Renal cortex interstitium (tissue), 11 donors: ENCODE data around the gene FOXC2. TPM values are rescaled to one million over a fixed set of nuclear protein-coding genes. Genes with fewer than 3 reads are reported as not detected.

Source experiments
- DNase-seq, 11 donors: peaks; one replicate each; pipeline ENCODE4 v3.0.0-alpha.2; 2013; ENCODE audit warnings: low read depth in 9 of 11, low spot score in 4 of 11; ENCODE audit errors: extremely low read depth in 1 of 11
- polyA plus RNA-seq, 3 donors: library from polyadenylated mRNA; unstranded; fragments of 120-200 nt; gene quantifications; one replicate each; pipeline ENCODE4 v1.2.1, GENCODE V29; 2013; ENCODE audit not compliant: insufficient read length in 3 of 3

Gene FOXC2
- polyA plus RNA-seq, 3 donors = 43.2 to 56.6 (median 46.3) TPM

DNA sequence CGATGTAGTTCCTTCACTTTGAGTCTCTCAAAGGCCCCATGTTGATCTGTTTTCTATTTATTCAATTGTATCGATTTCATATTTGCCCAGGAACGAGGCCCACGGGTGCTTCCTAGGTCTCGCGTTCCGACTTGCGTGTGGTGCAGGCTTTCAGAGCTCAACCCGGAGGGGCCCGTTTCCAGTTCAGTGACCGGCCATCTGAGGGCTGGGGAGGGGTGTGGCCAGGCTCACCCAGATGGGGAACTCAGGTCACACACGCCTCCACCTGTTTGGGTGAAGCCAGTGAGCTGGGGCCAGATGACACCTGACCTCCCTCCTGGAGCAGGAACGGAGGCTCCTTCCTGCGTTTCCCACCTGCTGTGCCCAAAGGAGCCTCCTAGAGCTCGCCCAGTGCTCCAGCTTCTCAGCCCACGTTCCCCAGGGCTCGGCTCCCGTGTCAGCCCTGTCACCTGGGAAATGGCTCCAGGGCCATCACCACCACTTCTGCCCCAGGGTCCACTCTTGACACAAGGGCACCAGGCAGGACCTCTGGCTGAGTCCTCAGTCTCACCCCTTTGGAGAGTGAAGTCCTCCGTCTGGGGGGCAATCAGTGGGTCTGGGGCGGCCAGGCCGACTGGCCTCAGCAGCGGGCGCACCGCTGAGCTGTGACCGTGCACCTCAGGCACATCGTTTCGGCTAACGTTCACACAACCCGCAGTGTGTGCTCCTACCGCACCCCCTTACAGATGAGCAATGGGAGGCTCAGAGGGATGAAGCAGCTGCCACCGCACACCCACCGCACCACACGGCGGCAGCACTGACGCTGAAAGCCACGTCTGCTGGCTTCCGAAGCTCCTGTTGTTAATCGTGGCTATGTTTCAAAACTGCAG, 38.3 kb upstream of the FOXC2 start:
- no peak for DNase-seq

DNA sequence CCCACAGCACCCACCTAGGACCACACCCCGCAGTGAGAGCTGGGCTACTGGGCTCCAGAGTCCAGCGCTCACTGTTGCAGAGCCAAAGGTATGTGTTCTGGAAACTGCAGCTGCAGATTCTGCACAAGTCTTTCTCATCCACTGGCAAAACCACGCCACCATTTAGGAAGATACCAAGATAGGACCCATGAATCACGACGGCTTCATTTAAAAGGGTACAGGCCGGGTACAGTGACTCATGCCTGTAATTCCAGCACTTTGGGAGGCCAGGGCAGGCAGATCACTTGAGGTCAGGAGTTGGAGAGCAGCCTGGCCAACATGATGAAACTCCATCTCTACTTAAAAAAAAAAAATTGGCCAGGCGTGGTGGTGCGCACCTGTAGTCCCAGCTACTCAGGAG, 37.5 kb upstream of the FOXC2 start:
- DNase-seq = no peak

DNA sequence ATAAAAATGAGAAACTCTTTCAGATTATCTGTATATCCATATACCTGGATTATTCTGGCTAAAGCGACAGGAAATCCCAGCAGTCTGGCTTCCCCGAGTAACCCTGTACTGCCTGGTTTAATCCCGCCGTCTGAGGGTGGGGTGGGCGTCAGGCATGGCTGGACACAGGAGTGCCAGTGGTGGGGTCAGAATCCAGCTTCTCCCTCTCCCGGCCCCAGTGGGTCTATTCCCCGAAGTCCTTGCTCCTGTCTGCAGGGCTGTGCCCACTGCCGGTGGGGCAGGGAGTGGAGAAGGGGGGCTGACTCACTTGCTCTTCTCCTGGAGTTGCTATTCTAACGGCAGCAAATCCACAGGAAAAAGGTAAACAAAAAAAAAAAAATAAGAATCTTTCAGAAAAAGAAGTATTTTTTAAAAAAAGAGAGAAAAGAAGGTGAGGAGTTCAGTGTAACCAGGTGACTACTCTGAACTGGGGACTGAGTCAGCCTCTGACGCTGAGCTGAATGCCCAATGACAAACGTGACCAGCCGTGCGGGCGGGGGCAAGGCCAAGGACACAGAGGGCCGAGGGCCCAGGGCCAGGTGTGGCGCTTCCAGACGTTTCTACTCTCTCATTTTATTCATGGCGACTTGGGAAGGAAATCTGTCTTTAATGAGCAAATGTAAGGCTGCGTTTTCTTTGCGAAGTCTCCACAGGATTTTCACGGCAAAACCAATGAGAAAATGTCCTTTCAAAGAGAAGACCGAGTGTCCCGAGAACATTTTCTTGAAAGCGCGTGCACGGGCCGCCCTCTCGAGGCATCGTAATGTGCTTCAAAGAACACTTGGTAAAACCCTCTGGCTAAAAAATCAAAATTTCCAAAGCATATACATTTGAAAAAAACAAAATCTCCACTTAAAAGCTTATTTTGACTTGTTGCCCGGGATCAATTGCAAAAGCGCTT, 36.1 kb upstream of the FOXC2 start:
- no peak for DNase-seq

DNA sequence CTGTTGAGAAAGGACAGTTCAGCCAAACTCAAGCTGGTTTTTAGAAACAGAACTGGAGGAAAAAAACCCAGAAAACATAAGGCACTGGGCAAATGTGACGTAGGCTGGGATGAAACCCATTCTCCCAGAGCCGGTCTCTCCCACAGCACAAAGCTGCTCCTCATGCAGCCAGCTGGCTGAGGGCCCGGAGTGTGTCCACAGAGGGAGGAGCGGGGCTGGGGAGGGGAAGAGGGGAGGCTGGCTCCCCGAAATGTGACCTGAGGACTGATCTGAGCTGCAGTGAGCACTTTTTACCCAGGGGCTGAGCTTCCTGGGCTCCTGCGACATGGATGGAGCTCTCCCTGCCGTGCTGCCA, 35.5 kb upstream of the FOXC2 start:
- DNase-seq = no peak

DNA sequence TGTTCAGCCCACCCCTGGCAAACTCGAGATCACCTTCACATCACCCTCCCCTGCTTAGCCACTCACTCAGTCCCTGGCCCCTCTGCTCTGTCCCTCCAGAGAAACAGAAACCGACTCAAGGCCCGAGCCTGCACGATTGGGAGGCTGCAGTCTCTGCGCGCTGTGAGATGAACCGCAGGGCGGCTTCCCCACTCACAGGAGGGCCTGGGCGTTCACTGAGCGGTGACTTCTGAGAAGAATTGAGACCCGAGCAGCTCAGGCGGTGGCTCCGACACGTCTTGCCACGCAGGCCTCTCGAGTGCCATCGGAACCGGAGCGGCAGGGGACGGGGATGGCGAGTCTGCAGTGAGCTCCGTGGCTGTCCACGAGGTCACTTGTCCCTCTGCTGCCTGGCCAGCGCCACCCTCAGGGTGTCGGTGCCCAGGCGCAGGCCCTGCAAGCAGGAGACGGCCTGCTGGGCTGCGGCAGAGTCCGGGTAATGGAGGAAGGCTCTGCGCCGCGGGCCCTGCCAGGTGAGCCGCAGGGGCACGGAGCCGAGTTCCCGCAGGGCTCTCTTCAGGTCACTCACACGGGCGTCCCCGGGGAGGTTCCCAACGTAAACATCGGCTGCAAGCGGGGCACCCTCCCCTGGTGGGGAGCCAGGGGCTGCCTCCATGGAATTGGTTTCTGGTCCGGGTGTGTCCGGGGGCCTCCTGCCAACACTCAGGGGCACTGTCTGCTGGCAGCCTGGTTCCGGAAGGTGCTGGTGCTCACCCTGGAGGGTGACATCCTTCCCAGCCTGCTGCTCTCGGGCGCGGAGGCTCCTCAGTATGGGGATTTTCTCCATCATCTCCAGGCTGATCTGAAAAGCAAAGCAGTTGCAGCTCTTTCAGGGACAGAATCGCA, 34.7 kb upstream of the FOXC2 start:
- no peak for DNase-seq

DNA sequence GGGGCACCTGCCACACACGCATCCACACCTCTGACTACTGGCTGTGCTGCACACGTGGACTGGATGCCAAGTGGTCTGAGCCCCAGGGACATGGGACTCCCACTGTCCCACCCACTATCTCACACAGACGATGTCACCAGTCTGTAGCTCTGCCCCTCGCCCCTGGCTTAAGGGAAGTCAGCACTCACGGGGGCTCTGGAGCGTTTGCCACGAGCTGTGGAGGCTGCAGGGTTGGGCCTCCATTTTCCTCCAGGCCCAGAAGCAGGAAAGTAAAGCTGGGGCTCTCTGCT, 34.2 kb upstream of the FOXC2 start:
- no peak for DNase-seq

DNA sequence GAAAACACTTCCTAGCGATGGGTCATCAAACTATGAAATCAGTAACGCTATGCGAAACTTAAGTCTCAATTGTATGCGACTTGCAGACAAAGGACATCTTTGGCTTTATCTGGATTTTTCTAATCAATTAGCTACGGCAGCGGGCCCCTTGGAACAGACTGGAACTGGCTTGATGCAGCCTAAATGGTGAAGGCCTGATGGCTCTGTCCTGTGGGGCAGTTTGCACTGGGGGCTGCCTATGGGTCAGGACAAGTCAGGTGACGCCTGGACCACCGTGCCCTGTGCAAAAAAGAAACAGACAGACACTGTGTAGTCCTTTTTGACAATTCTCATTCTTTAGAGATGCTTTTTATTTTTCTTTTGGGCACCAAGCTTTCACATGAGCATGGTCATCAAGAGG, 33.6 kb upstream of the FOXC2 start:
- DNase-seq = no peak

DNA sequence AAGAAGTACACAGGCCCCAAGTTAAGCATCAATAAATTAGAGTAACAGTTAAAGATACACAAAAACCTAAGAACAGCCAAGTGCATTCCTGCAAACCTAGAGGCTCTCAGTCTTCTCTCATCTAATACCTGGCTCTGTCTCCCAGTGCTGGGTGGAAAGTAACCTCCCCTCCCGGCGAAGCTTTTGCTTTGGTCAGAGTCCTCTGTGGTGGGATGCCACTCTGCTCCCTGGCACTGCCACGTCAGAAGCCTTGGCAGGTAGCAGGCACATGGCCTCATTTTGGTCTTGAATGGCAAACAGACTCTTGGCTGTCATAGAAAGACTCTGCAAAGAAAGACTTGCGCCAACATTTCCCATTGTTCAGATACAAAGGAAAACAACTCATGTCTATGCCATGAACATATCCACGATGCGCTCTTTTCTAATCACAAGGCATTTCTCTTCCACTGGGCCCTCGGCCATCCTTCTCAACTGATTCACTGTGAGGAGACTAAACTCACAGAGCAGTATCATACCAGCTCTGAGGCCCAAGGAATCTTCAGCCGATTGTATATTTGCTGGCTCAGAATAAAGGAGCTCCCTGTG, 32.8 kb upstream of the FOXC2 start:
- DNase-seq = no peak

DNA sequence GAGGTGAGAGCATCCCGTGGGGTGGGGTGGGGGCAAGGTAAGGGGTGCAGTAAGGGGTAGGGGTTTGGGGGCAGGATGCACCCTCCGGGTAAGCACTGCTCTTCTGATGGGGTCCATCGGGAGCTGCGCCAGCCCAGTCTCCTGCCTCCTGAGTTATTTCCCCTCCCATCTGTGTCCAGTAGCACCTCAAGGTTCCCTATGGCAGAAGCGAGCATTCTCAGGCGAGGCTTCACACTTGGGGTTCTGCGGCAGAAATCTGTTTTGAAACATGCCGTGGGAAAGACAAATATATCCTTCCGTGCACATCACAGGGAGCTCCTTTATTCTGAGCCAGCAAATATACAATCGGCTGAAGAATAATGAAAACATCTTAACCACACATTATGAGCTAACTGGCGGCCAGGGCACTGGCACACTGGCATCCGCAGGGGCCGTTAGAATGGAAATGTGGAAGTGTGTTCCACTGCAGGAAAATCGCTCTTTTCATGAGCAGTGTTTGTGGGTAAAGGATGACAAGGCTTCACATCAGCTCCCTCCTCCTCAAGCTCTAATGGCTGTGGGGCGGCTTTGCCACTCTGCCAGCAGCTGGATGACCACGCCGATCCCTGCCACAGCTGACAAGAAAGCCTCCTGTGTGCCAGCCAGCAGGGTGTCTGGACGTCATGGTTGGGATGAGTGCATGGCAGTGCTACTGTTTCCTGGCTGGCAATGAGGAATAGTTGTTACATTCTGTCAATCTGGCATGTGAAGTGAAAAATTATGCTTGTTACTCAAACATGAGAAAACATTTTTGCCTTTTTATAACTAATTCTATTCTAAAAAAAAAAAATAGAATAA, 31.6 kb upstream of the FOXC2 start:
- no peak for DNase-seq

DNA sequence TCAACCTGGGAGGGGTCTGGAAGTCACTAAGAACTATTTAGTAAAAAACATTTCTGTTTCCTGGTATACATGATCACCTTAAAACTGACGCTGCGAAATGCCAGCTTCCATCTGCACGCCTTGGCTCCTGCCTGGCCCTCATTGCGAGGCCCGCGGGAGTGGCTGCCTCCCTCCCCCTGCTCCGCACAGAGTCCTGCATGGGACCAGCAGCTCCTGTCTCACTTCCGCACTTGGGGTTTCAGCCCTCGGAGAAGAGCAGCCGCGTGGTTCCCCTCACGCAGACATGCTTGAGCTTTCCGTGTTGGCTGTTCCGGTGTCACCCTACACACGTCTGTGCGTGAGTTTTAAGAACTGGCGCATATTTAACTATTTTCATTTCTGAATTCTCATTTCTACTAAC, 30.0 kb upstream of the FOXC2 start:
- no peak for DNase-seq

DNA sequence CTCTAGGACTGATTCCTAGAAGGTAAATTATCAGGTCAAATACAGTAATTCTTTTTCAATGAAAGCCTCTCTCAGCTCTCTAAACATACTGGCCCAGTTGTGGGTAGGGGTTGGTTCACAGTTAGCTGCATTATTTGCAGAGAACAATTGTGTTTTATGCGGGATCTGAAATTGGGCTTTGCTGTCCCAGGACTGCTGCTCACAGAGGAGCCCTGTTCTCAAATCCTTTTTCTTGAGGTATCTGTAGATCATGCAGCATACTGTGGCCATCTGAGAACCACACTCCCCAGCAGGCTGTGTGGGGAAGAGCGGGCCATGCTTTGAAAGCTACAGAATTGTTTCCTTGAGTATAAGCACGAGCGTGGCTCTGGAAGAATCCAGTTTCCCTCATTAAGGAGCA, 29.1 kb upstream of the FOXC2 start:
- DNase-seq = no peak

DNA sequence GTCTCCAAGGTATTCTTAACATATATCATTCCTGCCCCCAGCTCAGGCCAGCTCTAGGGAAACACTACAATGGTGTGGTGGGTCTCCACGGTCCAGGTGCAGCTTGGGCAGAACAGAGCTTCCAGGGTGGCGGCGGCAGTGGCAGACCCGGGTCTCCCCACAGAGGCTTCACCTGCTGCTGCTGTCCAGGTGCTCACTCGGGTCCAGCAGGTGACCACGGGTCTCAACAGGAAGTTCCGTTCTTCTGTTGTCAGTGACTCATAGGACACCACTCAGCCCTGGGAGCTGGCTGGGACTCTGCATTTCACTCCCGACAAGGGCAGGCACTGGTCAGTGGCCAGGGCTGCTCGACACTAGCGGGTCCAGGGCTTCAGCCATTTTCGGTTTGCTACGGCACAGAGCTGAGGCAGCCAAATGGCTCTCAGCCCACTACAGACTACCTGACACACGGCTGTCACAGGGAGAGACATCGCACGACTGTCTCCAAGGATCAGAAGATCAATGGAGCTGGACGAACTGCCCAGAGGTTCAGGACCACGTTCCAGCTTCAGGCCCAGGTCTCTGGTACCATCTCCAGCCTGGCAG, 28.3 kb upstream of the FOXC2 start:
- no peak for DNase-seq

DNA sequence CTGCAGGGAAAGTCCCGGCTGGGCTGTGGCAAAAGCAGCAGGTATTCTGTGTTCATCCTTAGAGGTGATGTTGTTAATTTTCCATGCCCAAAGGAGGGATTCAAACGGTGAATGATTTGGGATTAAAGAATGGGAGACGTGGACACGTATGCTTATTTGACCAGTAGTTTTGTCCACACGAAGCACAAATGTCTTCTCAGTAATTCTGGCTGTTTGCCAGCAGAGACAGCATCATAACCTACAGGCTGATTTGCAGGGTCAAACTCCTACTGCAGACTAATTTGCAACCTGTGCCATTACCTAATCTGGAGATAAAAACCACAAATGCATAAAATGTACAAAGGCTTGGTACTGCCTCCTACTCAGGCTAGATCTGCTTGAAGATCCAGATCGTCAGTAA, 25.7 kb upstream of the FOXC2 start:
- no peak for DNase-seq

DNA sequence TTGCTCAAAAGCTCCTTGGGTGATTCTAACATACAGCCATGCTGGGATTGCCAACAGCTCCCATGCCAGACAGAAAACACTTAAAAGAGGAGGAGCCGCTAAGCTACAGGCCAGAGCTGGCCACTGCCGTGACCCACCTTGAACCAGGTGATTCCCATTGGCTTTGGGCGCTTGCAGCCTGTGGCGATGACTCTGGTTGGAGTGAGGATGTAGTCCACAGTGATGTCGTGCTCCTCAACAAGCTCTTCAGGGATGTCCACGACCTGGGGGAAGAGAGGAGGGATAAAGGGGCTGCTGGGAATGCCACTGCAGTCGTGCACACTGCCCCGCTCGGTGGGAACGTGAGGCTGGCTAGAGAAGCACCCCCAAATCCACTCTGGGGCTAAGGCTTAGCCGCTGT, 25.1 kb upstream of the FOXC2 start:
- DNase-seq = no peak

DNA sequence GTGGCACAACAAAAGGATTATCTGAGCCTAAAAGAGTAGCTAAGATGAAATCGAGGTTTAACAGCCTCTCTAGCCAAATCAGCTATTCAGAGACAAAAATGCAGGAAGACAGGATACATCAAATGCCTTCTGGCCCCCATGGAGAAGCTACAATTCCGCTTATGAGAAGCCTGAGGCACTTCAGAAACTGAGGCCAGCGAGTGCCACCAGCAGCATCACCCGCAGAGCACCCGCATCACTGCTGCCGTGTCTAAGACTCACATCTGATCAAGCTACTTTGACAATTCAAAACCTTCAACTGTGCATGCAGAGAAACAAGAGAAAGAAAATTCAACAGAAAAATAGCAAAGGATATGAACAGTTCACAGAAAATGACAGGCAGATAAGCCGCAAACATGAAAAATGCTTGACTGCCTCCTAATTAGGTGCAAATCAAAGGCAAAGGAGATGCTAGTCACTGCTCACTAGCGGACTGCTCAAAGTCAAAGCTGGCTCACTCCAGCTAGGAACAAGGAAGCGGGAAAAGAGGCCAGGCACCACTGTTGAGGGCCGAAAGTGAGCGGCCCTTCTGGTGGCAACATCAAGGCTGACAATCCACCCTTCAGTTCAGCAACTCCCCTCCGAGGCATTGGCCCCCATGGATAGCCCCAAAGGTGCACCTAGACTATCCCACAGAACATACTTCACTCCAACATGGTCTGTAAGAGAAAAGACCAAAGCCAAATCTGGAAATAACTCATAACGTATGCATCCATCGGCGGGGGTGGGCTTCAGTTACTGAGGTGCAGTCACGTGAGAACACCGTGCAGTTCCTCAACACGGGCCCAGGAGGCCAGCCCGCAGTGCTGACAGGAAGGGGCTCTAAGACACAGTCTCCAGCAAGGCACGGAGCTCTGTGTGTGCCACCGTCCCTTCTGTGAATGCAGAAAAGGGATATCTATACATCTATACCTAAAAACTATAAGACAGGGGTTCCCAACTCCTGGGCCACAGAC, 23.6 kb upstream of the FOXC2 start:
- no peak for DNase-seq

DNA sequence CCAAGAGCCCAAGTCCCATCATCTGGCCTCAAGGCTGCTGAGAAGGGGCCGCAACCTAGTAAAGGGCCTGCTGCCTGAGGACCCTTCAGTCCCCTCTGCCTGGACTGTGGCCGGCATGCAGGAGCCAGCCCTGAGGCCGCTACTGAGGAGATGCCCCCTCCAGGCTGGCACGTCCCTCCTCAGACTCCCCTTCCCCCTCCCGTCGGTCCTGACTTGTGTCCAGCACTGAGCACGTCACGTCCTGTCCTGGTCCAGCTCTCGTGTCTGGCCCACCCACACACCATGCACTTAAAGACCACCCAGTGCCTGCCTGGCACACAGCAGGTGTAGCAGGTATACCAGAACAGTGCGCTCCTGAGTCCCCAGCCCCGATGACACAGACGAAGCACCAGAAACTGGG, 21.1 kb upstream of the FOXC2 start:
- no peak for DNase-seq
